Gastrocnemius medialis (tissue), 4 donors: Measurements from ENCODE around the gene NEDD4L.

ENCODE experiments used
- CTCF ChIP-seq, 5 experiments: fragments of 450-650 bp in 3 of 5; fragments of 200-600 bp in 2 of 5; sonication (generic) in 2 of 5; IDR thresholded peaks in 4 of 5; conservative IDR thresholded peaks in 1 of 5; 1 replicate in 4 of 5; 2 replicates in 1 of 5; pipeline ENCODE4 v1.5.1; 2016 to 2019; ENCODE audit warnings: antibody characterized with exemption in 5 of 5, mild to moderate bottlenecking in 3 of 5, moderate library complexity in 3 of 5
- POLR2A ChIP-seq, 2 donors: fragments of 450-650 bp; IDR thresholded peaks; one replicate each; pipeline ENCODE4 v1.6.1; 2017; ENCODE audit warnings: antibody characterized with exemption in 2 of 2, mild to moderate bottlenecking in 2 of 2, moderate library complexity in 2 of 2

GRCh38 chr18:58275176-58275575 is 231.2 kb downstream of the NEDD4L start:
- TF ChIP-seq CTCF (IDR thresholded peaks at IDR 0.05 in 4 of 5, conservative IDR thresholded peaks at IDR 0.05 in 1 of 5) (no peak), POLR2A (IDR thresholded peaks at IDR 0.05) (no peak)
